ENCODE data around the gene RXRA. TPM values are rescaled to one million over a fixed set of nuclear protein-coding genes. Genes with fewer than 3 reads are reported as not detected.

The RXRA gene
- total RNA-seq, 6 donors from 2014 or later, result 43.8 to 92.7 (median 74.1) TPM

DNA sequence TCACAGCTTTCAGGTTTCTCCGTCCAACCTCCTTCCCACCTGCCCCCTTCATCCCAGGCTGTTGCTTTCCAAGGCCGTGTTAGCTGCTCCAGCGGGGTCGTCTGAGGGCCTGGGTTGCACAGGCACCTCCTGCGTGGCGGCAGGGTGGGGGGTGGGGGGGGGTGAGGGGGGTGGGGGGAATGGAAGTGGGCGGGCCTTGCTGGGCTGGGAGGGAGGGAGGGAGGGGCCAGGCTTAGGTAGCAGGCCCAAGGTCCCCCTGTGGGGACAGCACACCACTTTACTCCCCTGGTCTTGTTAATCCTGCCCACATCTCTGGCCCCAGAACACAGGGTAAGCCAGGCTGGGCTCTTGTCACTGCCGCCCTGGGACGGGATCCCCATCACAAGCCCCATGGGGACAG, 99.1 kb downstream of the RXRA start:
- H3K4me1 ChIP-seq, result peaks cover 9 to 24% (median 18%) of the 10 kb centered on the region in 4 donors
- DNase-seq (no peak), ATAC-seq (ENCODE audit: low FRiP score in 2 of 2) (no peak)
- H3K27me3 ChIP-seq, result no peaks in the 10 kb centered on the region
- no peak overlapping the region for H3K4me3 ChIP-seq
- WGBS, 2 donors, result 59 to 85% methylated on average over 5 to 7 of the region's 9 CpGs
- peaks cover 2 to 56% (median 43%) of the 10 kb centered on the region in 4 donors for H3K36me3 ChIP-seq
- no peak overlapping the region for H3K27ac ChIP-seq
- H3K9me3 ChIP-seq, result no peaks in the 10 kb centered on the region
- no peak for TF ChIP-seq EP300 (IDR thresholded peaks at IDR 0.05)
- TF ChIP-seq POLR2A (IDR thresholded peaks at IDR 0.05), result no peak
- no peak for TF ChIP-seq POLR2AphosphoS5 (IDR thresholded peaks at IDR 0.05)

GRCh38 chr9:134425812-134426211, 99.6 kb downstream of the RXRA start:
- no peak for ATAC-seq (ENCODE audit: low FRiP score in 2 of 2)
- peak in 1 of 2 donors; percentile 45 for DNase-seq
- TF ChIP-seq EP300 (IDR thresholded peaks at IDR 0.05), result no peak
- no peaks in the 10 kb centered on the region for H3K9me3 ChIP-seq
- H3K36me3 ChIP-seq, result peaks cover 2 to 58% (median 42%) of the 10 kb centered on the region in 4 donors
- peaks cover 9 to 24% (median 18%) of the 10 kb centered on the region in 4 donors for H3K4me1 ChIP-seq
- H3K4me3 ChIP-seq, result no peak overlapping the region
- no peak overlapping the region for H3K27ac ChIP-seq
- WGBS, 2 donors, result 88 to 100% methylated on average over 1 to 9 of the region's 9 CpGs
- no peaks in the 10 kb centered on the region for H3K27me3 ChIP-seq

GRCh38 chr9:134426436-134426835, 100.2 kb downstream of the RXRA start:
- Histone ChIP-seq H3K27ac (no peak overlapping the region), H3K36me3 (peaks cover 2 to 57% (median 39%) of the 10 kb centered on the region in 4 donors), H3K4me1 (peaks cover 7 to 23% (median 15%) of the 10 kb centered on the region in 4 donors), H3K27me3 (no peaks in the 10 kb centered on the region), H3K9me3 (no peaks in the 10 kb centered on the region), H3K4me3 (no peak overlapping the region)
- WGBS, 2 donors, result 95 to 96% methylated on average over 6 to 15 of the region's 15 CpGs
- DNase-seq, result peak in 1 of 2 donors; percentile 62
- TF ChIP-seq POLR2A (IDR thresholded peaks at IDR 0.05) (no peak), CTCF (IDR thresholded peaks at IDR 0.05) (no peak), EP300 (IDR thresholded peaks at IDR 0.05) (no peak), POLR2AphosphoS5 (IDR thresholded peaks at IDR 0.05) (no peak)
- ATAC-seq (ENCODE audit: low FRiP score in 2 of 2), result no peak

DNA sequence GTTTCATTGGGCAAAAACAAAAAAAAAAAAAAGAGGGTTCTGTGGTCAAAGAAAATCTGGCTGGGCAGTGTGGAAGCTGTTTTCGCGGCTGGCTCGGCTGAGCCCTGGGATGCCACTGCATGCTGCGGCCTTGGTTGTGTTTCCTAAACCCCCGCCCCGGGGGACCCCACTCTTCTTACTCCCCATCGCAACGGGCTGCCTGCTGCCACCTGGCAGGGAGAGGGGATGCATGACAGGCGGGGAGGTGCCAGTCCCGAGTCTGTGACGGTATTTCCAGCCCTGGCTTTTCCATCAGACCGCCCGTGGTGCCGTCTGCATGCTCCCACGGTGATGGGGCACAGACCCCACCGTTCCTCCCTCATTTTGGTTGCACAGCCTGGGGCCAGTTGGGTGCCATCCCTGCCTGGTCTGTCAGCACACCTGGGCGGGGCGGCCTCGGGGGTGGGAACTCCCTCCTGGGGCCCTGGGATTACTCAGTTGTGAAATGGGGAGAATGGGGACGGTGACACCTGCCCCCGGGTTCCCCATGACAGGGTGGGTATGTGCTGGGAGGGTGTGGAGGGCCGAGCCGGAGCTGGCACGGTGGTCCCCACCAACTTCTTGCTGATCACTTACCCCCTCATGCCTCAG, 101.0 kb downstream of the RXRA start:
- TF ChIP-seq POLR2A (IDR thresholded peaks at IDR 0.05) (no peak), POLR2AphosphoS5 (IDR thresholded peaks at IDR 0.05) (no peak), EP300 (IDR thresholded peaks at IDR 0.05) (no peak), CTCF (IDR thresholded peaks at IDR 0.05) (no peak)
- peaks cover 2 to 57% (median 41%) of the 10 kb centered on the region in 4 donors for H3K36me3 ChIP-seq

DNA sequence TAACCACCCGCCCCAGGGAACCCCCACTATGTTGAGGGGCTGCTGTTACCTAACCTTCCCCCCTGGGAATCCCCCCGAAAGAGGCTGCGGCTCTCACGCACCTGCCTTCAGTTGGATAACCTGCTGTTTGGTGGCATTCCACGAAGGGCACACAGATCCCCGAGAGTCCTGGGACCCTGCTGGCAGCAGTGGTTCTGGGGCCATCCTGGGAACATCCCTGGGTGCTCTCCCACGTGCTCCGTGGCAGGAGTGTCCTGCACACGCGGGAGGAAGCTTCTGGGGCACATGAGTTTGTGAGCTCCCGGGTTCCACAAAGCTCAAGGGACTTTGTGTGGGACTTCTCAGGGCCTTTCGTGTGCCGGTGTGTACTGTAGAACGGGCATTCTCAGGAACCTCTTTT, 102.3 kb downstream of the RXRA start:
- Histone ChIP-seq H3K9me3 (no peaks in the 10 kb centered on the region), H3K27me3 (no peaks in the 10 kb centered on the region), H3K36me3 (peaks cover 2 to 53% (median 40%) of the 10 kb centered on the region in 4 donors), H3K4me3 (no peak overlapping the region), H3K4me1 (peaks cover 17 to 28% (median 21%) of the 10 kb centered on the region in 4 donors), H3K27ac (no peak overlapping the region)
- ATAC-seq (ENCODE audit: low FRiP score in 2 of 2) (no peak), DNase-seq (no peak)
- TF ChIP-seq EP300 (IDR thresholded peaks at IDR 0.05) (no peak), POLR2AphosphoS5 (IDR thresholded peaks at IDR 0.05) (no peak), CTCF (IDR thresholded peaks at IDR 0.05) (no peak), POLR2A (IDR thresholded peaks at IDR 0.05) (no peak)
- WGBS, 2 donors, result 88 to 92% methylated on average over 4 to 14 of the region's 14 CpGs

More for the DNA sequence above, 101.0 kb downstream of the RXRA start:
- 90% methylated on average over 23 to 24 of the region's 24 CpGs for WGBS, 2 donors
- DNase-seq, result peak in 1 of 2 donors; percentile 72
- peaks cover 6 to 23% (median 13%) of the 10 kb centered on the region in 4 donors for H3K4me1 ChIP-seq
- H3K4me3 ChIP-seq, result no peak overlapping the region
- no peaks in the 10 kb centered on the region for H3K9me3 ChIP-seq
- no peak for ATAC-seq (ENCODE audit: low FRiP score in 2 of 2)
- no peaks in the 10 kb centered on the region for H3K27me3 ChIP-seq
- H3K27ac ChIP-seq, result no peak overlapping the region

DNA sequence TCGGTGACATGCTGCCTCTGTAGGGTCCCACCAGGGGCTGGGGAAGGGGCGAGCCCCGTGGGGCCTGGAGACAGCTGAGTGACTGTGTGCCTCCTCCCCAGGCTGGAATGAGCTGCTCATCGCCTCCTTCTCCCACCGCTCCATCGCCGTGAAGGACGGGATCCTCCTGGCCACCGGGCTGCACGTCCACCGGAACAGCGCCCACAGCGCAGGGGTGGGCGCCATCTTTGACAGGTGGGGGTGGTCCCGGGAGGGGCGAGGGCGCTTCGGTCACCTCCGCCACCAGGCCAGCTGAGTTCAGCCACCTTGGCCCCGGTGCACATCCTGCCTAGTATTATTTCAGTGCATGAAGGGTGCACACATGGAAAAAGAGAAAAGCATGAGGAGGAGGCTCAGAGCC, 102.8 kb downstream of the RXRA start:
- Histone ChIP-seq H3K27me3 (no peaks in the 10 kb centered on the region), H3K27ac (no peak overlapping the region), H3K9me3 (no peaks in the 10 kb centered on the region), H3K4me1 (peaks cover 21 to 32% (median 25%) of the 10 kb centered on the region in 4 donors), H3K36me3 (peaks cover 4 to 53% (median 42%) of the 10 kb centered on the region in 4 donors), H3K4me3 (no peak overlapping the region)
- TF ChIP-seq EP300 (IDR thresholded peaks at IDR 0.05) (no peak), POLR2AphosphoS5 (IDR thresholded peaks at IDR 0.05) (no peak), CTCF (IDR thresholded peaks at IDR 0.05) (no peak), POLR2A (IDR thresholded peaks at IDR 0.05) (no peak)
- 90 to 91% methylated on average over 18 to 20 of the region's 20 CpGs for WGBS, 2 donors
- ATAC-seq (ENCODE audit: low FRiP score in 2 of 2) (no peak), DNase-seq (peak in 1 of 2 donors; percentile 75)

All from upper lobe of left lung (tissue), 6 donors.